ENCODE data around the gene MFSD2A.
"Not testable (repeated sequence)": the region's sequence is repeated elsewhere in the genome, so short reads cannot be mapped to it uniquely, and the experiment has no call there.

MFSD2A gene

DNA sequence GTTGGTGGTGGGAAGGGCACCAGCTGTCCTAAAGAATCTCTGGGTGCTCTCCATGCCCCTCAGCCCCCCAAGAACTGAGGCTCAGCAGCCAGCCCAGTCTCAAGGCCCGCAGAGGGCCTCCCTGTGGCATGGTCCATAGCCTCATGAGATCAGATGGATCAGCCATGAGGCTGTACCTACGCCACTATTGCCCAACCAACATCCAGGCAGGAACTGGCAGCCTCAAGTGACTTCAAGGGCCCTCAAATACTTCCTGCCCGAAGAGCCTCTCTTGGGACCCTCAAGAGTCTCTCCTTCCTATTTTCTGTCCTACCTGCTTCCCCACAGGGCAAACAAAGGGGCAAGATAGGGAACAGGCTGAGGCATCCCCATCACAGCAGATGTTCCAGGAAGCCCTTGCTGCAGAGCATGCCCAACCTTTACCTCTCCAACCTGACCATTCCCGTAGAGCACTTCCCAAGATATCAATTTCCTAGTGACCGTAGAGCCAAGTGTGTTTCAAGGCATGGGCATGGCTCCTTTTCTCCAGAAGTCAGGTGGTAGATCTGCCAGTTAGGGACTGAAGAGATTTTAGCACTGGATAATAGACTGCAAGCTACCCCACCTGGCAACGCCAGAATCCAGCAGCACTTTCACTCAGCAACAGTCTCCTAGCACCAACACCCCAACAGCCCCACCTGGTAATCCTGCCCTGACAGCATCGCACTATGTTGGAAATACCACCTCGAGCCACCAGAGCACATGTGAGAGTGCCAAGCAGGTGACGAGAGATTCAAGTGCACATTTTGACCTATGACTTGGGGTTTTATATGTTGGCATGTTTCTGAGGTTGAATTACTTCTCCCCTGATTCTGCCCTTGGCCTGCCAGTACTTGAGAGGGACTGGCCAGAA lies 13.7 kb upstream of the MFSD2A start:
- no peak for DNase-seq

DNA sequence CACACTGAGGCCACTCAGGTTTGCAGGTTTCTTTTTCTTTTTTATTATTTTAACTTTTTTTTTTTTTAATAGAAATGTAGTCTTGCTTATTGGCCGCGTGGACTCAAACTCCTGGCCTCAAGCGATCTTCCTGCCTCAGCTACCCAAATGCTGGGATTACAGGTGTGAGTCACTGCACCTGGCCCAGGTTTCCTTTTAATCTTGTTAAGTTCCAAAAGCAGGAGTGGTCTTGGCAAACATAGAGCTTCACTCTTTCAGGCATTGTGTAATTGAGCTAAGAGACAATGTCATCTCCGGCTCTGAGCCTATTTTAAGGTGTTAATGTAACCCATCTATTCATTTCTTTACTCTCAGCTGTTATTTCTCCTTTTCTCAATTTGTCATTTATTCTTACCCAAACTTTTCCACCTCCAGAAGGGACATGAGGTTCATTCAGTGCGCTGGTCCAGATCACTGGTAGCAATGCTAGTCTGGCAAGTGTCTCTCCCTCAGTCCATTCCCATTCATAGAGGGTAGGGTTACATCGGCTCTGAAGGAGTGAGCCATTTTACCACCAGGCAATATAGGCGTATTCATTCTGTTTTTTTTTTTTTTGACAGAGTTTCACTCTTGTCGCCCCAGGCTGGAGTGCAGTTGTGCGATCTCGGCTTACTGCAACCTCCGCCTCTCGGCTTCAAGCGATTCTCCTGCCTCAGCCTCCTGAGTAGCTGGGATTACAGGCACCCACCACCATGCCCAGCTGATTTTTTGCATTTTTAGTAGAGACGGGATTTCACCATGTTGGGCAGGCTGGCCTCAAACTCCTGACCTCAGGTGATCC lies 11.3 kb upstream of the MFSD2A start:
- peak; percentile 100 for DNase-seq

DNA sequence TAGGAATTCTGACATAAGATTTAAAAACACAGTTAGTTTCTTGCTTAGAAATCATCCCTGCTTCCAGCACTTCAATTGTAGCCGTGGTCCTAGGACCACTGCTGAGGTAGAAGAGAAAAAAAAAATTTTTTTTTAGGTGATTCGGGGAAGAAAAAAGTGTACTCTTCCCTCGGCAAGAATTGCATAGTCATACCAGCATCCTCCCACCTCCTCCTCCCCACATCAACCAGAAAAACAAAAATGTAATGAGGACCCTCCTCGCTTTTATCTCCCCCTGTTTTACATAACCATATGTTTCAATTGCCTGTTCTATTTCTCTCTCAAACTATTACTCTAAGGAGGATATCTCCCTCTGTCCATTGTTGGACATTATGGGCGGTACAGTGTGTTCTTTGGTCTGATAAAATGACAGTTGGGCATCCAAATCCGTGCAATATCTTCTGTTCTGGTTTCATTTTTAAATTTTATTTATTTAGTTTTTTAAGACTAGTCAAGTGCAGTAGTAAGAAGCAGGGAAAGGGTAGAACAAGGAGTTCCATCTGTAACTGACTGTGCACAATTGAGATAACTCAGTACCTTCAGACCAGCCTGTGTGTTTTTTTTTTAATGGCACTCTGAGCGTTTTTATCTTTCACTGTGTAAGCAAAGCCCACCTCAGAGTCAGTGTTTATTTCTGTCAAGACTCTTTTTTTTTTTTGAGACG lies 10.4 kb upstream of the MFSD2A start:
- no peak for DNase-seq

DNA sequence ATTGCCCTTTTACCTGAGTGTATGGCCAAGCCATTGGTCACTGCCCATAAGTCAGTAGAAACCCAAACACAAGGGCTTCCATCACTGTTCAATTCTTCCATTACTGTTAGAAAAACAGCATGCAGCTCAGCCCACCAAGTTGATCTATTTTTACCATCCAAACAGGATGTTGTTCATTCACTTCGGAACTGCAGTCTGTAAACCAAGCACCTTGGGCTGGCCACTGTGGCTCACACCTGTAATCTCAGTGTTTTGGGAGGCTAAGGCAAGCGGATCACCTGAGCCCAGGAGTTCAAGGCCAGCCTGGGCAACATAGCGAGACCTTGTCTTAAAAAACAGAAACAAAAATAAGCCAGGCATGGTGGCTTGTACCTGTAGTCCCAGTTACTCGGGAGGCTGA lies 8.7 kb upstream of the MFSD2A start:
- no peak for DNase-seq

DNA sequence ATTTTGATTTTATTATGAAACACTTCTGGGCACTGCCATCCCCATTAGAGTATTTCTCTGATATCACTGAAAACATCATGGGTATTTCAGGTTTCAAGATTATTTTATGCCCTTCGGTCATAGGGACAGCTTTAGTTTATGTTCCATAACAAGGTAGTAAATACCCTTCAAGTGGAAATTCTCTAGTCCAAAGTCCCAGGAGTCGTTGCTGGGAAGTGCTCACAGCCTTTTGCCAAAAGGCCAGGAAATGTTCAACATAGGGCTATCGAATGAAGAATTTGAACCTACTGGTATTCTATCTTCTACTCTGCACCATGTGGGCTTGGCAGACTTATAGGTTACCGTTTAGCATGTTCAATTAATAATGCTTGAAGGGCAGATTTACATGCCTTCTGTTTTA lies 7.7 kb upstream of the MFSD2A start:
- no peak for DNase-seq

DNA sequence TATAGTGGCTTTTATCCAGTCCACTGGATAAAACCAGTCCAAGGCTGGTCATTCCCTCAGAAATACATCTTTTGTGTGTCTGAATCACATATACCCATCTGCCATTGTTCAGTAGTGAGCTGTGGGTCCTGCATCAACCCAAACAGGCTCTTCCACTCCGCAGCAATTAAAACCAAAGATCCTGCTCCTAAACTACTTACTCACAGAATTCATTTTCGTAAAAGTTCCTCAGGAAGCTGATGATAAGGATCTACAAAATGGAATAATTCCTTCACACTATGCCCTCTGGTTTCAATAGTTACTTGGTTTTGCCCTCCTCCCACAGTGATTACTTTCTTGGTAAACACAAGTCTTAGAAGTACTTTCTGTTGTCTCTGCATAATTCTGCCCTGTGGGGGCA lies 5.1 kb upstream of the MFSD2A start:
- DNase-seq = no peak

DNA sequence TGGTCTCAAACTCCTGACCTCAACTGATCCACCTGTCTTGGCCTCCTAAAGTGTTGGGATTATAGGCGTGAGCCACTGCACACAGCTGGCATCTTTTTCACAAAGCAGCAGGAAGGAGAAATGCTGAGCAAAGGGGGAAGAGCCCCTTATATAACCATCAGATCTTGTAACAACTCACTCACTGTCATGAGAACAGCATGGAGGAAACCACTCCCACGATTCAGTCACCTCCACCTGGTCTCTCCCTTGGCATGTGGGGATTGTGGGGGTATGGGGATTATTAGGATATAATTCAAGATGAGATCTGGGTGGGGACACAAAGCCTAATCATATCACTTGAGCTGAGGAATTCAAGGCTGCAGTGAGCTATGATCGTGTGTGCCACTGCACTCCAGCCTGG lies 3.0 kb upstream of the MFSD2A start:
- DNase-seq = no peak

DNA sequence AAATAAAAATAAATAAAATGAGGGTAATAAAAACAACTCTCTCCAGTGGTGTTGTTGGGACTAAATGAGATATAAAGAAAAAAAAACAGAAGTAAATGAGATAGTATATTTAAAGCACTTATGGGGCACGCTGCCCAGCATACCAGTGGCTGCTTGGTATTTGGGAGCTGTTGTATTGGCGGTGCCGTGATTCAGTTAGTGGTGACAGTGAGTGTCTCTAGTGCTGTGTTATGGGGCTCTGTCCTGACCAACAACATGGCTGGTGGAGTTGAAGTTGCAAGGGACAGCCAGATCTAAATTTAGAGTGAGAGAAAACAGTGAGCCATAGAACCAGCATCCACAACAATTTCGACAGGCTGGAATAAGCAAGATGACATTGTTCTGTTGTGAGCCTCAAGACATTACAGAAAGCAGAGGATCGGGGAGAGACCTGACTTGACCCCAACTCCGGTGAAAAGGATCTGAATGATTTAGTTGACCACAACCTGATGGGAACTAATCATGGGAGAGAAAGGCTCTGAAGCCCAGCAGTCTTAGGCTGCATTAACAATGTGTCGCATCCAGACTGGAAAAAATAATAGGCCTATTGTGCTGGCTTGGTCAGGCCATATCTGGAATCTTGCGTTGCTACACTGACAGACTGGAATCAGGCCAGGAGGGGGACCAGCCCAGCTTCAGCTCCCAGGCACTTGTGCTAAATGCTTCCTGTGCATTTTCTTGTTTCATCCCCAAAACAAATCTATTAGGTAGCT lies 2.4 kb upstream of the MFSD2A start:
- DNase-seq = peak; percentile 97

DNA sequence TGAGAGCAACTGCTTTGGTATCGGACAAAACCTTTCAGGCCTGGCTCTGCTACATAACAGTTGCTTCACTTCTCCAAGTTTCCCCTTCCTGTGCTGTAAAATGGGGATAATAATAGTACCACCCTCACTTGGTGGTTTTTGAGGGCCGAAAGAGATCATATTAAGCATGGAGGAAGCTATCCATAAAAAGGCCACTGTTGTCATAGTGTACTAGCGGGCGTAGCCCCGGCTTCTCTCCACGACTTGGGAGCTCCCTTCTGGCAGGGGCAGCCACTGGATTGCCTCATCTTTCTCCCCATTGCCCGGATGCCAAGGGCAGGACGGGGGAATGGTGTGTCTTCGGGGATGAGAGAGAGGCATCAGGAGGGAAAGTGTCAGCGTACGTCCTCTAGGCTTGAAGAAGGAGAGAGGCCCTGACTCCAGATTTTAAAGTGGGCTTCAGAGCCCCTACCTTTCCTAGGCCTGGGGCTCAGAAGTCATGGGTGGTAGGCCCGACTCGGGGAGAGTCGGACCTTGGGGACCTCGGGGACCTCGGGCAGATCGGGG lies 548 bp upstream of the MFSD2A start:
- DNase-seq = no peak

DNA sequence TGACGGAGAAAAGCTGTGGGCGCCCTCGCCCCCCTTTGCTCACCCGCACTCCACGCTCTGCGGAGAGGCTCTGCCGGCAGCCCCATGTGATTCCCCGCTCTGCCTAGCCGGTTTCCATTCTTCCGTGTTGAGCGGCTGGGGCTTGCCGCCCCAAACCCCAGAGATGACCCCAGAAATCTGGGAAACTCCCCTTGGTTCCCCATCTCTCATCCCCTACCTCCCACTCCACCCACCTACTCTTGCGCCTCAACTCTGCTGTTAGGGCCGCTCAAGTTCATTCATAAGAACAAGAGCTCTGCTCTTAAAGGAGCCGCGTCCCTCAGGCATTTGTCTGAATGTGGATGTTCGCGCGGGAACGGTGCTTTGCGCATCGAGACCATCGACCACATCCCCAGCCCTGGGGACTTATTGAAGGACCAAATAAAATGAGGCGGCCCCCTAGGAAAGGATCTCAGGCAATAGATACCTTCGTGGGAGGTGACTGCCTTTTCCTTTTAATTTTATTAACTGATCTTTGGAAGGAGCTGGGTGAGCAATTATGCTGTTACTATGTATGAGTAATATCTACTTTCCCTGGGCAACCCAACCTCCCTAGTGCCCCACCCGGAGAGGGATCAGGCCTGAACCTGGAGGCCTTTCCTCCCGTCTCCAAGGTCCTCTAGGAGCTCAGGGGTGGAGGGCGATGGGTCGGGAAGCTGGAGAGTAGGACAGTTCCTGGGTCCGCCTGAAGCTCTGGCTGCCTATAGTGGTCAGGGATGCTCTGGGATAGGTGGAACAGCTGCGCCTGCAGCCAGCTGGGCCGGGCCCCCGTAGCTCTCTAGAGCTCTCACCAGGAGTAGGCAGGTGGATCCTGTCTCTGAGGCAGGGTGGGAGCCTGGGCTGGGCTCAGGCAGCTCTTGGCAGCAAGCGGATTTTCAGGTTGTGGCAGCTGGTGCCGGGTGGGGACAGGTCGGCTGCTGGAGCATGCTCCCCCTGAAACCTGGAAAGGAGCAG lies 898 bp downstream of the MFSD2A start:
- peak; percentile 100 for DNase-seq

DNA sequence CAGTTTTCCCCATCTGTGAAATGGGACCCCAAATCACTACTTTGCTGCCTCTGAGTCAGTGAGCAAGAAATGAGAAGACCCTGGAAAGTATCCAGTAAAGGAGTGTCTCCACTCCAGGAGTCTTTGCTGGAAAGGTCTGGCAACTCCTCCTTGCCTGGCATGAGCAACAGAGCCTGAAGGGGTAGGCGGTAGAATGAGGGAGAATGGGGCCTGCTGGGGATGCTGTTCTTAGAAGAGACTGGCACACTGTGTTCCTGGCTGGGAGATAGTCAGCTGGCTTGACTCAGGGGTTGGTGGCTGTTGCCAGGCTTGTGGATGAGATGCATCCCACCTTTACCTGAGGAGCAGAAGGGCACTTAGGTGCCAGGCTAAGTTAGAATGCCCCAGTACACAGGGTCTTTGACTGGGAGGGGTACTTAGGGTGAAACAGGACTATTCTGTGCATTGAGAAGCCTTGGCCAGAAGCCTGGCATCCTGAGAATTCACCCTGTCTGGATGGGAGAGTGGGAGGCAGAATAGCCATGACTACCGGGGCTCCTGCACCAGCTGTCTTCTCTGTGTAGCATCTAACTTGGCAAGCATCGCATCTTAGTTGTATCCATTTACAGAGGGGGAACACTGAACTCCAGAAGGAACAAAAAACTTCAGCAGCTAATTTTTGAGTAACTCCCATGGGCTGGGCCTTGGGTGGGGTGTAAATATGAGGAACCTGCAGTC lies 2.5 kb downstream of the MFSD2A start:
- peak; percentile 96 for DNase-seq

DNA sequence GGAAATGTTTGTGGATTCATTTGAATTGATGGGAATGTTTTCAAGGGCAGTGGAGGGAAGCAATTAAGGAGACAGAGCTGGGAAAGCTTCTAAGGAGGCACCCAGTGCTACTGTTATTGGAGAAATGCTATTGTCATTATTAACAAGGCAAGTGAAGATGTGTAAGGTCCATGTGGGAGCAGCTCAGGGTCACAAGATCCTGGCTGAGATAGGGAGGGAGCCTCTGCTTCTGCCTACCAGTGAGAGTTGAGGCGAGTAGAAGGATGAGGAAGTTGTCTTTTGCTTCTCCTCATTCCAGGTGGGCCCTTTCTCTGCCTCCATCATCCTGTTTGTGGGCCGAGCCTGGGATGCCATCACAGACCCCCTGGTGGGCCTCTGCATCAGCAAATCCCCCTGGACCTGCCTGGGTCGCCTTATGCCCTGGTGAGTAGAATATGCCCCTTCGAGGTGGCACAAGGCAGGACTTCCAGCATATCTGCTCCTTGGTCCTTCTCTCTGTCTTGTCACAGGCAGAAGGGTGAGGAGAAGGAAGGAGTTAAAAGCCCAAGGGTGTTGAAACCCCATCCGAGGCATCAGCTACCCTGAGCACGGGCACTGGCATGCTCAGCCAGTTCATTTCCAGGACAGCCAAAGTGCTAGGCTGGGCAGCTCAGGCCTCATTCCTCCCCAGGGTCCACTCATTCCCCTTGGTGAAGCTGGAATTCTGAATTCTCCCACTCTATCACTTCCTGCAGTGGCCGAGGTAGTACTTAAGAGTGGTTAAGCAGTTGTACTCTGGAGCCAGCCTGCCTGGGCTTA lies 3.7 kb downstream of the MFSD2A start:
- DNase-seq = no peak

DNA sequence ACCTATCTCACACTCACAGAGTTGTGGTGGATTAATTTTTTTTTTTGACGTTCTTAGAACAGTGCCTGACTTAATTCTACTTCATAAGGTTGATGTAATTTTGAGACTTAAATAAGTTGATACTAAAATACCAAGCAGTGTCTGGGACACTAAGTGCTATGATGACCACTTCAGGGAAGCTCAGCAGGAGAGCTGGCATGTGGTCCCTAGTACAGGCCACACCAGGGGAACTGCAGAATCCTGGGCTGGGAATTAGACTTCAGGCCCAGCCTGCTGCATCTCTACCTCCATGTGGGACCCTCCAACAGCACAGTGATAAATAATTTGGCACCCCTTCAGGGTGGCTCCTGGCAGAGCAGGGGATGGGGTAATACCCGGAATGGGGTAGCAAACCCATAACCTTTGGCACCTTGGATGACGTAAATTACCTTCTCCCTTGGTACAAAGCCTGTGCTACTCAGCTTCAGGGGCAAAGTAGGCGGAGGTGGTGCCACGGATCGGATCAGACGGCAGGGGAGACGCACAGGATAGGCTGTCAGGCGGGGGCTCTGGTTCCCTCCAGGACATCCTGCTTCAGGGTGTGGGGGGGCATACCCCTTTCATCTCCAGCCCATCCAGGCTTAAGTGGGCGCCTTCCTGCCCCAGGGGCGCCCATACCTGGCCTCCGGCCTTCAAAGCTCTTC lies 4.8 kb downstream of the MFSD2A start:
- DNase-seq = peak; percentile 96

DNA sequence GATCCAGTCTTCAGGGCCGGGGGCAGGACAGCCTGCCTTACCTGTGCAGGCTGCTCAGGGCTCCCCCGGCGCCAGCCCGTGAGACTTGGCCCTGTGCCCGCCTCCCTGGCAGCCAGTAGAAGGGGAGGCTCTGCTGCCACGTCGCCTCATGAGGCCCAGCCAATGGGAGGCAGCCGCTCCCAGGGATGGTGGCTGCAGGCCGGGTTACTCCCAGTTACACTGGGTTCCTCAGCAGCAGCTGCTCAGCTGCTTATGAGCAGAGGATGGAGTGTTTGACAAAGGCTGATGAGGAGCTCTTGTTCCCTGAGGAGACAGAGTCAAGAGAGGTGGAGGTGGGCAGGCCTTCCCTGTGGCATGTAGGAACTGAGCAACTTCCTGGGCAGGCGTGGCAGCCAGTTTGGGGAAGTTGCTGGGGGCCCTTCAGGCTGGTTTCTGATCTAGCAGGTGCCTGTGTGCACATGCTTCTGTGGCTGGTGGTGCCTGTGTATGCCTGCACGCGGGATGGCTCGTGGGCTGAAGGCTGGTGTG lies 5.5 kb downstream of the MFSD2A start:
- DNase-seq = peak; percentile 100

DNA sequence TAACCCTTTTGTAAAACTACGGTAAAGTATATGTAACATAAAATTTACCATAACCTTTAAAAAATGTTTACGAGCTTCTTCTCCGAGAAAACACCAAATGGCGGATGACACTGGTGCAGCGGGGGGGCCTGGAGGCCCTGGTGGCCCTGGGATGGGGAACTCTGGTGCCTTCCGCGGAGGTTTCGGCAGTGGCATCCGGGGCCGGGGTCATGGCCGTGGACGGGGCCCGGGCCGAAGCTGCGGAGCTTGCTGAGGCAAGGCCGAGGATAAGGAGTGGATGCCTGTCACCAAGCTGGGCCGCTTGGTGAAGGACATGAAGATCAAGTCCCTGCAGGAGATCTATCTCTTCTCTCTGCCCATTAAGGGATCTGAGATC lies 7.5 kb downstream of the MFSD2A start:
- DNase-seq = no peak

DNA sequence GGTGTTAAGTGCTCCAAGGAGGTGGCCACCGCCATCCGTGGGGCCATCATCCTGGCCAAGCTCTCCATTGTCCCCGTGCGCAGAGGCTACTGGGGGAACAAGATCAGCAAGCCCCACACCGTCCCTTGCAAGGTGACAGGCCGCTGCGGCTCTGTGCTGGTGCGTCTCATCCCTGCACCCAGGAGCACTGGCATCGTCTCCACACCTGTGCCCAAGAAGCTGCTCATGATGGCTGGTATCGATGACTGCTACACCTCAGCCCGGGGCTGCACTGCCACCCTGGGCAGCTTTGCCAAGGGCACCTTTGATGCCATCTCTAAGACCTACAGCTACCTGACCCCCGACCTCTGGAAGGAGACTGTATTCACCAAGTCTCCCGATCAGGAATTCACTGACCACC lies 8.0 kb downstream of the MFSD2A start:
- DNase-seq = not testable (repeated sequence)

DNA sequence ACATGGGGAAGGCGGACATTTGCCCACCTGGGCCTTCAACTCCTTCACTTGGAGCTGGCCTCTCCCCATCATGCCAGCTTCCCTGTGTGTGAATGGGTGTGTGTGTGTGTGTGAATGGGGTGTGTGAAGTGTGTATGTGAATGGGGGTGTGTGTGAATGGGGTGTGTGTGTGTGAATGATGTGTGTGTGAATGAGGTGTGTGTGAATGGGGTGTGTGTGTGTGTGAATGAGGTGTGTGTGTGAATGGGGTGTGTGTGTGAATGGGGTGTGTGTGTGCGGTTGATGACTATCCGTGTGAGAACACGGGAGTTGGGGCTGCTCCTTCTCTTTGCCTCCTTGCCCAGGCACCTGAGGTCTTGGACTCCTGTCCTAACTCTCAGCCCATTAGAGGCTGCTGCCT lies 9.6 kb downstream of the MFSD2A start:
- no peak for DNase-seq

DNA sequence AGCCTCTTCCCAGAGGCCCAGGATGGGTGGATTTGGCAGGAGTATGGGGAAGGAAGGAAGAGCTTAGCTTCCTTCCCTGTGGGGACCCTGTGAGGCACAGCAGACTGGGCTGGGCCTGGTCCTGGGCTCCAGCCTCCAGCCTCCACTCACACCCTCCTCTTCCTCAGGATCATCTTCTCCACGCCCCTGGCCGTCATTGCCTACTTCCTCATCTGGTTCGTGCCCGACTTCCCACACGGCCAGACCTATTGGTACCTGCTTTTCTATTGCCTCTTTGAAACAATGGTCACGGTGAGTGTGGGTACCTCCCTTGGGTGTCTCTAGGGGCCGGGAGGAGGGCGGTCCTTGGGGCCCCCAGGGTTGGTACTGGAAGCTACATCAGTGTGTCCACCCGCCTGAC lies 10.1 kb downstream of the MFSD2A start:
- DNase-seq = no peak

DNA sequence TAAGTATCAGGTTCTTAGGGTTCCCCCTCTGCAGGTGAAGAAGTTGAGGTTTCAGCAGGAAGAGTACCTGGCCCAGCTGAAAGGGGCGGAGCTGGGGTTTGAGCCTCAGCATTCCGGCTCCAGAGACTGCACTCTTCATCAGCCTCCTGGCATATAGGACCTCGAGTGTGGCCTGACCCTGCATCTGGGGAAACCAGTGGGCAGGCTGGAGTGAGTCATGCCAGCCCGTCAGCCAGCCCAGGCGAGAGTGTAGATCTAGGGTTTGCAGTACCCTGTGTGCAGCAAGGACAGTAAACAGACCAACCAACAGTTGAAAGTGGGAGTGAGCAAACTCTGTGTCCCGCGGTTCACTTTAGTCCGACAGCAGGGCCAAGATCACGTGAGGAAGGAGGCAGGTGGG lies 14.1 kb downstream of the MFSD2A start:
- DNase-seq = no peak
